ENCODE measurements around the gene PRMT7. TPM values are rescaled to one million over a fixed set of nuclear protein-coding genes. Genes with fewer than 3 reads are reported as not detected.

Gene PRMT7
- polyA plus RNA-seq, 1 donor from 2014 or later: 203 TPM

GRCh38 chr16:68356249-68356918, 45.6 kb downstream of the PRMT7 start:
- Histone ChIP-seq H3K36me3 (ENCODE audit: insufficient read depth, low read length) (no peaks in the 10 kb centered on the region), H3K9me2 (ENCODE audit: insufficient read depth, low read length) (no peaks in the 10 kb centered on the region), H3K9me3 (ENCODE audit: low read length) (no peaks in the 10 kb centered on the region), H3K4me3 (ENCODE audit: low read length) (no peak overlapping the region), H3K9ac (ENCODE audit: low read length) (no peak overlapping the region), H3K27me3 (ENCODE audit: insufficient read depth, low read depth, low read length) (no peaks in the 10 kb centered on the region), H2AFZ (ENCODE audit: low read depth, low read length) (no peak overlapping the region), H3F3A (ENCODE audit: insufficient read depth, low read length, poor library complexity, severe bottlenecking) (no peaks in the 10 kb centered on the region), H3K79me2 (replicated peaks; ENCODE audit: insufficient read depth, low read length) (no peaks in the 10 kb centered on the region), H3K4me2 (ENCODE audit: low read length) (no peak overlapping the region), H4K20me1 (ENCODE audit: insufficient read depth) (no peaks in the 10 kb centered on the region), H3K27ac (ENCODE audit: low read length) (no peak overlapping the region)
- TF ChIP-seq TAF1 (IDR thresholded peaks at IDR 0.05; ENCODE audit: low read depth): no peak
- no peak for TF ChIP-seq POLR2AphosphoS5 (IDR thresholded peaks at IDR 0.05)
- TF ChIP-seq EZH2 (IDR thresholded peaks at IDR 0.05; ENCODE audit: borderline replicate concordance, insufficient read depth, low read length, poor library complexity, severe bottlenecking): no peak

- H3K9ac ChIP-seq (ENCODE audit: low read length): no peak overlapping the region
- no peaks in the 10 kb centered on the region for H3F3A ChIP-seq (ENCODE audit: insufficient read depth, low read length, poor library complexity, severe bottlenecking)
- no peaks in the 10 kb centered on the region for H4K20me1 ChIP-seq (ENCODE audit: insufficient read depth)
- no peak overlapping the region for H3K4me3 ChIP-seq (ENCODE audit: low read length)
- no peaks in the 10 kb centered on the region for H3K27me3 ChIP-seq (ENCODE audit: insufficient read depth, low read depth, low read length)
- no peak overlapping the region for H2AFZ ChIP-seq (ENCODE audit: low read depth, low read length)
- H3K9me3 ChIP-seq (ENCODE audit: low read length): no peaks in the 10 kb centered on the region
- no peaks in the 10 kb centered on the region for H3K79me2 ChIP-seq (replicated peaks; ENCODE audit: insufficient read depth, low read length)
- H3K9me2 ChIP-seq (ENCODE audit: insufficient read depth, low read length): no peaks in the 10 kb centered on the region
- H3K27ac ChIP-seq (ENCODE audit: low read length): no peak overlapping the region
- TF ChIP-seq REST (IDR thresholded peaks at IDR 0.05; ENCODE audit: borderline replicate concordance): no peak
- no peak for TF ChIP-seq MXI1 (conservative IDR thresholded peaks at IDR 0.05; ENCODE audit: poor library complexity, severe bottlenecking)
- TF ChIP-seq RAD21 (conservative IDR thresholded peaks at IDR 0.05): no peak
- no peak for TF ChIP-seq POLR2AphosphoS5 (IDR thresholded peaks at IDR 0.05)
- TF ChIP-seq EP300 (conservative IDR thresholded peaks at IDR 0.05; ENCODE audit: poor library complexity, severe bottlenecking): no peak
- no peak for TF ChIP-seq EZH2 (IDR thresholded peaks at IDR 0.05; ENCODE audit: borderline replicate concordance, insufficient read depth, low read length, poor library complexity, severe bottlenecking)
- TF ChIP-seq TAF1 (IDR thresholded peaks at IDR 0.05; ENCODE audit: low read depth): no peak
- TF ChIP-seq SMC3 (conservative IDR thresholded peaks at IDR 0.05; ENCODE audit: poor library complexity): no peak
- no peak for TF ChIP-seq CTCF (IDR thresholded peaks at IDR 0.05; ENCODE audit: poor library complexity, severe bottlenecking)
- H3K4me2 ChIP-seq (ENCODE audit: low read length): no peak overlapping the region
- H3K36me3 ChIP-seq (ENCODE audit: insufficient read depth, low read length): no peaks in the 10 kb centered on the region
Measured at GRCh38 chr16:68356919-68357286, 46.1 kb downstream of the PRMT7 start.
